IMR-90 (cell line): ENCODE data around the gene NXN. TPM values are rescaled to one million over a fixed set of nuclear protein-coding genes. Genes with fewer than 3 reads are reported as not detected.

Experiments used
- ATAC-seq: fragments of 200-7000 bp; cut with Tn5 transposase; 2 replicates; pipeline ENCODE4 v1.9.1; 2020; ENCODE audit warnings: low read depth, mild to moderate bottlenecking, moderate library complexity
- BruUV-seq: library from RNA; stranded (reverse); fragments of 400-500 nt; replicated peaks from 2 replicates; lab custom pipeline; 2021; lab: Mats Ljungman, UMichigan
- CTCF ChIA-PET: fragments of 300-600 bp; formaldehyde crosslinking; extraction: SDS; loops from one replicate; lab custom pipeline; 2021; ENCODE audit warnings: antibody characterized with exemption; lab: Yijun Ruan, JAX
- POLR2A ChIA-PET: fragments of 300-600 bp; sonication (Branson Sonifier 250); formaldehyde crosslinking; loops from one replicate; lab custom pipeline; 2022; ENCODE audit warnings: antibody characterized with exemption; ENCODE audit not compliant: unreplicated experiment; lab: Charles Lee
- DNase-seq: peaks from one replicate; pipeline ENCODE4 v3.0.0; 2013
- H2AFZ ChIP-seq: replicated peaks from 2 replicates; pipeline ENCODE3; 2013; ENCODE audit warnings: low read length, mild to moderate bottlenecking; ENCODE audit not compliant: poor library complexity
- H2AK5ac ChIP-seq: 2 replicates; pipeline ENCODE4 v1.6.1; 2013; ENCODE audit warnings: low read depth, low read length, inconsistent platforms
- H2AK9ac ChIP-seq: replicated peaks from 2 replicates; pipeline ENCODE3; 2013; ENCODE audit warnings: mild to moderate bottlenecking, low read depth, low read length, moderate library complexity; ENCODE audit not compliant: poor library complexity
- H2BK120ac ChIP-seq: 2 replicates; pipeline ENCODE4 v1.6.1; 2013; ENCODE audit warnings: low read depth, low read length, inconsistent platforms
- H2BK15ac ChIP-seq: 3 replicates; pipeline ENCODE4 v1.6.1; 2013; ENCODE audit warnings: low read depth, low read length, inconsistent platforms
- H2BK20ac ChIP-seq: 2 replicates; pipeline ENCODE4 v1.6.1; 2013; ENCODE audit warnings: low read depth, mild to moderate bottlenecking, inconsistent platforms, low read length, moderate library complexity
- H2BK5ac ChIP-seq: 2 replicates; pipeline ENCODE4 v1.6.1; 2013; ENCODE audit warnings: mild to moderate bottlenecking, low read depth, low read length, inconsistent platforms; ENCODE audit not compliant: poor library complexity, severe bottlenecking
- H3K14ac ChIP-seq: replicated peaks from 2 replicates; pipeline ENCODE4 v1.6.1; 2013; ENCODE audit warnings: low read depth, low read length, inconsistent platforms
- H3K18ac ChIP-seq: 2 replicates; pipeline ENCODE4 v1.6.1; 2013; ENCODE audit warnings: low read depth, low read length, control low read depth
- H3K23ac ChIP-seq: 2 replicates; pipeline ENCODE4 v1.6.1; 2013; ENCODE audit warnings: low read depth, low read length, inconsistent platforms
- H3K27ac ChIP-seq: 2 replicates; pipeline ENCODE4 v1.5.1; 2013; ENCODE audit warnings: mild to moderate bottlenecking, control low read depth, low read length; ENCODE audit not compliant: insufficient read depth
- H3K27me3 ChIP-seq: 2 replicates; pipeline ENCODE4 v1.6.1; 2013; ENCODE audit warnings: low read length; ENCODE audit not compliant: control insufficient read depth, insufficient read depth
- H3K36me3 ChIP-seq: 2 replicates; pipeline ENCODE4 v1.6.1; 2013; ENCODE audit warnings: low read length, mixed read lengths; ENCODE audit not compliant: control insufficient read depth, insufficient read depth
- H3K4ac ChIP-seq: 2 replicates; pipeline ENCODE4 v1.6.1; 2013; ENCODE audit warnings: low read depth, low read length, inconsistent platforms
- H3K4me1 ChIP-seq: 2 replicates; pipeline ENCODE4 v1.6.1; 2013; ENCODE audit warnings: low read length, mixed read lengths; ENCODE audit not compliant: control insufficient read depth, insufficient read depth
- H3K4me2 ChIP-seq: 2 replicates; pipeline ENCODE4 v1.6.1; 2013; ENCODE audit warnings: low read depth, mild to moderate bottlenecking, control low read depth, low read length, moderate library complexity
- H3K4me3 ChIP-seq: 2 replicates; pipeline ENCODE4 v1.5.1; 2013; ENCODE audit warnings: low read depth, mild to moderate bottlenecking, control low read depth, low read length, moderate library complexity; ENCODE audit not compliant: insufficient read depth
- H3K56ac ChIP-seq: 2 replicates; pipeline ENCODE4 v1.6.1; 2013; ENCODE audit warnings: low read length, inconsistent platforms; ENCODE audit not compliant: insufficient read depth; ENCODE audit errors: extremely low read depth
- H3K79me1 ChIP-seq, 2 experiments: 2 replicates each; pipeline ENCODE4 v1.6.1; 2013; ENCODE audit warnings: low read length in 2 of 2, inconsistent platforms in 1 of 2, low read depth in 1 of 2
- H3K9ac ChIP-seq: 2 replicates; pipeline ENCODE4 v1.6.1; 2013; ENCODE audit warnings: low read depth, low read length, control low read depth
- H3K9me1 ChIP-seq: 2 replicates; pipeline ENCODE4 v1.6.1; 2013; ENCODE audit warnings: low read length, inconsistent platforms; ENCODE audit not compliant: insufficient read depth
- H3K9me3 ChIP-seq: 2 replicates; pipeline ENCODE4 v1.6.1; 2013; ENCODE audit warnings: low read length; ENCODE audit not compliant: control insufficient read depth, insufficient read depth
- H4K20me1 ChIP-seq: 2 replicates; pipeline ENCODE4 v1.6.1; 2013; ENCODE audit warnings: low read length, inconsistent platforms; ENCODE audit not compliant: insufficient read depth
- H4K5ac ChIP-seq: 2 replicates; pipeline ENCODE4 v1.6.1; 2013; ENCODE audit warnings: mild to moderate bottlenecking, low read depth, low read length, control low read depth
- H4K8ac ChIP-seq, 2 experiments: 2 replicates each; pipeline ENCODE4 v1.6.1; 2013; ENCODE audit warnings: low read depth in 2 of 2, low read length in 2 of 2, control low read depth in 1 of 2, inconsistent platforms in 1 of 2
- H4K91ac ChIP-seq: 2 replicates; pipeline ENCODE4 v1.6.1; 2013; ENCODE audit warnings: low read depth, low read length, inconsistent platforms; ENCODE audit not compliant: insufficient read depth
- BHLHE40 ChIP-seq: fragments of 150-350 bp; IDR thresholded peaks from 2 replicates; pipeline ENCODE4 v1.6.1; 2016; ENCODE audit warnings: mild to moderate bottlenecking, low read depth, low read length
- CEBPB ChIP-seq: IDR thresholded peaks from 2 replicates; pipeline ENCODE4 v1.6.1; 2012; ENCODE audit warnings: low read depth, low read length, improper control_type of control experiment
- CHD1 ChIP-seq: IDR thresholded peaks from 2 replicates; pipeline ENCODE4 v1.6.1; 2012; ENCODE audit warnings: low read depth, low read length, improper control_type of control experiment
- FOS ChIP-seq: fragments of 150-350 bp; IDR thresholded peaks from 2 replicates; pipeline ENCODE4 v1.6.1; 2016; ENCODE audit warnings: low read depth, low read length
- MAFK ChIP-seq: IDR thresholded peaks from 2 replicates; pipeline ENCODE4 v1.6.1; 2012; ENCODE audit warnings: low read depth, low read length, improper control_type of control experiment
- MAZ ChIP-seq: IDR thresholded peaks from 2 replicates; pipeline ENCODE4 v1.6.1; 2012; ENCODE audit warnings: low read depth, mild to moderate bottlenecking, low read length, improper control_type of control experiment, moderate library complexity, borderline replicate concordance
- MXI1 ChIP-seq: IDR thresholded peaks from 2 replicates; pipeline ENCODE4 v1.6.1; 2012; ENCODE audit warnings: low read depth, mild to moderate bottlenecking, low read length, moderate library complexity, borderline replicate concordance
- NFE2L2 ChIP-seq: fragments of 150-350 bp; IDR thresholded peaks from 2 replicates; pipeline ENCODE4 v1.6.1; 2016; ENCODE audit warnings: low read depth, mild to moderate bottlenecking, low read length
- POLR2A ChIP-seq: IDR thresholded peaks from 2 replicates; pipeline ENCODE4 v1.6.1; 2012; ENCODE audit warnings: mild to moderate bottlenecking, low read depth, low read length
- RAD21 ChIP-seq: IDR thresholded peaks from 2 replicates; pipeline ENCODE4 v1.6.1; 2012; ENCODE audit warnings: low read length, improper control_type of control experiment
- RCOR1 ChIP-seq: IDR thresholded peaks from 2 replicates; pipeline ENCODE4 v1.6.1; 2012; ENCODE audit warnings: mild to moderate bottlenecking, low read length, improper control_type of control experiment; ENCODE audit not compliant: insufficient replicate concordance
- RFX5 ChIP-seq: IDR thresholded peaks from 2 replicates; pipeline ENCODE4 v1.8.0; 2012; ENCODE audit warnings: low read depth, mild to moderate bottlenecking, low read length, moderate library complexity
- SMC3 ChIP-seq: fragments of 150-350 bp; IDR thresholded peaks from 2 replicates; pipeline ENCODE4 v1.6.1; 2016; ENCODE audit warnings: low read depth, mild to moderate bottlenecking, antibody characterized with exemption, low read length, moderate library complexity
- WGBS, 2 experiments: methylation state at CpG; one replicate each; pipeline versions ENCODE4 v1.1.5 to v1.1.7; 2013; ENCODE audit warnings: missing lambda C conversion rate in 2 of 2; ENCODE audit not compliant: insufficient read length in 1 of 2; ENCODE audit errors: extremely low coverage in 2 of 2; 5-methylcytosine and 5-hydroxymethylcytosine counted together
- dilution Hi-C: fragments of 300-500 bp; cut with HindIII; formaldehyde crosslinking; loops from one replicate; pipeline ENCODE4 v1.14.3; 2018; ENCODE audit warnings: low sequenced_read_pairs; ENCODE audit not compliant: unreplicated experiment
- in situ Hi-C: fragments of 300-500 bp; cut with MboI; formaldehyde crosslinking; loops from 3 replicates; pipeline ENCODE4 v1.14.3; 2019; ENCODE audit warnings: low sequenced_read_pairs, inconsistent platforms, mixed read lengths
- intact Hi-C: fragments of 100-400 bp; cut with micrococcal nuclease; formaldehyde crosslinking; loops from 2 replicates; pipeline ENCODE4 v1.10.0; 2022
- polyA plus RNA-seq, 3 experiments: library from polyadenylated mRNA; depleted of rRNA; stranded (reverse); fragments of >200 nt; gene quantifications; 2 replicates each; pipeline ENCODE4 v1.2.3, GENCODE V29; 2012; ENCODE audit warnings: low replicate concordance in 1 of 3
- total RNA-seq: library from RNA; depleted of rRNA; stranded (reverse); fragments of >200 nt; gene quantifications from 2 replicates; pipeline ENCODE4 v1.2.3, GENCODE V29; 2012
- TF ChIP-seq, protein P1 (sequence below): fragments of 150-350 bp; IDR thresholded peaks from 2 replicates; pipeline ENCODE4 v1.6.1; 2017; ENCODE audit warnings: mild to moderate bottlenecking, antibody characterized with exemption, low read length, low read depth
- TF ChIP-seq, protein P2 (sequence below): fragments of 150-350 bp; IDR thresholded peaks from 2 replicates; pipeline ENCODE4 v1.6.1; 2016; ENCODE audit warnings: low read depth, mild to moderate bottlenecking, low read length, moderate library complexity, borderline replicate concordance
- TF ChIP-seq, protein P3 (sequence below): conservative IDR thresholded peaks from 2 replicates; pipeline ENCODE4 v1.5.1; 2012; ENCODE audit warnings: mild to moderate bottlenecking, low read depth, low read length, improper control_type of control experiment

NXN gene
- total and polyA plus RNA-seq, 2 of the 4 experiments (the other 2 are of a cell fraction) = 52.5 to 116 TPM

DNA sequence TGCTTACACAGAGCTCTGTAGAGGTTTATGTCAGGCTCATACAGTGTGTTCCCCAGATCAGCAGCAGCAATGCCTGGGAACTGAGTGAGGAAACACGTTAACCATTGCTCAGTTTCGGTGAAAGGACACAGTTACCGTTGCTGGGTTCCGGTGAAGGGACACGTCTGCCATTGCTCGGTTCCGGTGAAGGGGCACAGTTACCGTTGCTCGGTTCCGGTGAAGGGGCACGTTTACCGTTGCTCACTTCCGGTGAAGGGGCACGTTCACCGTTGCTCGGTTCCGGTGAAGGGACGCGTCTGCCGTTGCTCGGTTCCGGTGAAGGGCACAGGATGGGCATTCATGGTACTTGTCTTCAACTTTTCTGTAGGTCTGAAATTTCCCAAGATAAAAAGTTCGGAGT, 115.7 kb downstream of the NXN start:
- Histone ChIP-seq H2BK15ac (no peak overlapping the region), H4K91ac (no peak overlapping the region), H3K27me3 (no peaks in the 10 kb centered on the region), H3K23ac (no peak overlapping the region), H3K9ac (no peak overlapping the region), H2AK9ac (no peak overlapping the region), H3K4me2 (no peak overlapping the region), H3K9me1 (peaks cover 11% of the 10 kb centered on the region; the same call in 1 of the 2 replicates), H3K18ac (no peak overlapping the region), H4K5ac (no peak overlapping the region), H3K56ac (no peak overlapping the region), H3K79me1 (peaks cover 39 to 52% of the 10 kb centered on the region in 2 experiments), H4K8ac (no peak overlapping the region), H3K9me3 (no peaks in the 10 kb centered on the region), H2BK120ac (no peak overlapping the region), H3K14ac (no peak overlapping the region), H3K4ac (no peak overlapping the region), H2BK20ac (no peak overlapping the region), H4K20me1 (peaks cover 60% of the 10 kb centered on the region), H3K36me3 (peaks cover 17% of the 10 kb centered on the region), H2BK5ac (no peak overlapping the region), H2AK5ac (0 out of 2 replicates have a peak overlapping the region, but pooled peaks have one; percentile 7), H3K4me3 (no peak overlapping the region), H3K27ac (no peak overlapping the region), H2AFZ (no peak overlapping the region), H3K4me1 (peaks cover 12% of the 10 kb centered on the region)
- dilution Hi-C loops (no loop called here), in situ Hi-C loops (no loop called here), intact Hi-C loops (no loop called here)
- WGBS, 2 experiments = 98% methylated on average over 11 of the region's 23 CpGs; no CpG with 5 or more reads in 1 of the 2 experiments
- BruUV-seq = no TSS peak
- TF ChIP-seq RCOR1 (no peak), CHD1 (no peak), NFE2L2 (no peak), RFX5 (no peak), MXI1 (no peak), RAD21 (no peak), SMC3 (no peak), MAFK (no peak), MAZ (no peak), POLR2A (no peak), FOS (no peak), BHLHE40 (no peak), CEBPB (no peak)
- TF ChIP-seq, protein P1, sequence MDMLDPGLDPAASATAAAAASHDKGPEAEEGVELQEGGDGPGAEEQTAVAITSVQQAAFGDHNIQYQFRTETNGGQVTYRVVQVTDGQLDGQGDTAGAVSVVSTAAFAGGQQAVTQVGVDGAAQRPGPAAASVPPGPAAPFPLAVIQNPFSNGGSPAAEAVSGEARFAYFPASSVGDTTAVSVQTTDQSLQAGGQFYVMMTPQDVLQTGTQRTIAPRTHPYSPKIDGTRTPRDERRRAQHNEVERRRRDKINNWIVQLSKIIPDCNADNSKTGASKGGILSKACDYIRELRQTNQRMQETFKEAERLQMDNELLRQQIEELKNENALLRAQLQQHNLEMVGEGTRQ = no peak
- TF ChIP-seq, protein P2, sequence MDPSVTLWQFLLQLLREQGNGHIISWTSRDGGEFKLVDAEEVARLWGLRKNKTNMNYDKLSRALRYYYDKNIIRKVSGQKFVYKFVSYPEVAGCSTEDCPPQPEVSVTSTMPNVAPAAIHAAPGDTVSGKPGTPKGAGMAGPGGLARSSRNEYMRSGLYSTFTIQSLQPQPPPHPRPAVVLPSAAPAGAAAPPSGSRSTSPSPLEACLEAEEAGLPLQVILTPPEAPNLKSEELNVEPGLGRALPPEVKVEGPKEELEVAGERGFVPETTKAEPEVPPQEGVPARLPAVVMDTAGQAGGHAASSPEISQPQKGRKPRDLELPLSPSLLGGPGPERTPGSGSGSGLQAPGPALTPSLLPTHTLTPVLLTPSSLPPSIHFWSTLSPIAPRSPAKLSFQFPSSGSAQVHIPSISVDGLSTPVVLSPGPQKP = no peak
- TF ChIP-seq, protein P3, sequence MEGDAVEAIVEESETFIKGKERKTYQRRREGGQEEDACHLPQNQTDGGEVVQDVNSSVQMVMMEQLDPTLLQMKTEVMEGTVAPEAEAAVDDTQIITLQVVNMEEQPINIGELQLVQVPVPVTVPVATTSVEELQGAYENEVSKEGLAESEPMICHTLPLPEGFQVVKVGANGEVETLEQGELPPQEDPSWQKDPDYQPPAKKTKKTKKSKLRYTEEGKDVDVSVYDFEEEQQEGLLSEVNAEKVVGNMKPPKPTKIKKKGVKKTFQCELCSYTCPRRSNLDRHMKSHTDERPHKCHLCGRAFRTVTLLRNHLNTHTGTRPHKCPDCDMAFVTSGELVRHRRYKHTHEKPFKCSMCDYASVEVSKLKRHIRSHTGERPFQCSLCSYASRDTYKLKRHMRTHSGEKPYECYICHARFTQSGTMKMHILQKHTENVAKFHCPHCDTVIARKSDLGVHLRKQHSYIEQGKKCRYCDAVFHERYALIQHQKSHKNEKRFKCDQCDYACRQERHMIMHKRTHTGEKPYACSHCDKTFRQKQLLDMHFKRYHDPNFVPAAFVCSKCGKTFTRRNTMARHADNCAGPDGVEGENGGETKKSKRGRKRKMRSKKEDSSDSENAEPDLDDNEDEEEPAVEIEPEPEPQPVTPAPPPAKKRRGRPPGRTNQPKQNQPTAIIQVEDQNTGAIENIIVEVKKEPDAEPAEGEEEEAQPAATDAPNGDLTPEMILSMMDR = no peak
- DNase-seq (no peak), ATAC-seq (no peak)
- ChIA-PET CTCF (no interaction called here), POLR2A (no interaction called here)
